ENCODE measurements around the gene INO80B.
"Not testable (repeated sequence)": the region's sequence is repeated elsewhere in the genome, so short reads cannot be mapped to it uniquely, and the experiment has no call there.

Gene INO80B

GRCh38 chr2:74458132-74458937 is 3.4 kb downstream of the INO80B start, which contains the start of gene WBP1:
TSS of gene WBP1 (plus strand) at chr2:74458438. CDS start at chr2:74458603, 165 bp downstream.
- no peak for TF ChIP-seq CTCF (IDR thresholded peaks at IDR 0.05; ENCODE audit: low read depth, low read length)
- DNase-seq (ENCODE audit: extremely low read depth, low read depth): peak; percentile 100

- no peak for TF ChIP-seq CTCF (IDR thresholded peaks at IDR 0.05; ENCODE audit: low read depth, low read length)
- no peak for DNase-seq (ENCODE audit: extremely low read depth, low read depth)
Measured at GRCh38 chr2:74458938-74459363, 4.1 kb downstream of the INO80B start.

DNA sequence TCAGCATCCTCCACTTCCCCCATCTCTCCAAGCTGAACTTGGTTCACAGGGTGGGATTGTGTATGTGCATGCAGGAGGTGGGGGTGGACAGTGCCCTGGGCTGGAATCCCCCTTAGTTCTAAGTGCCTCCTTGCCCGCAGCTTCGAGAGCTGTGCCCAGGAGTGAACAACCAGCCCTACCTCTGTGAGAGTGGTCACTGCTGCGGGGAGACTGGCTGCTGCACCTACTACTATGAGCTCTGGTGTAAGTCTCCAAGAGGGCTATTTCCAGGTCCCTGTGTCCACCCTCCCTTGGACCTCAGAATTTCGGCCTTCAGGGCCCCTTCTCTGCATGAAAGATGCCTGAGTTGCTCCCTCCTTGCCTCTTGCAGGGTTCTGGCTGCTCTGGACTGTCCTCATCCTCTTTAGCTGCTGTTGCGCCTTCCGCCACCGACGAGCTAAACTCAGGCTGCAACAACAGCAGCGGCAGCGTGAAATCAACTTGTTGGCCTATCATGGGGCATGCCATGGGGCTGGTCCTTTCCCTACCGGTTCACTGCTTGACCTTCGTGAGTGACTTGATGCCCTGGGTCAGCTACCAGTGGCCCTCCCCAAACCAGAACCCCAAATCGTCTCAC is 4.7 kb downstream of the INO80B start:
- not testable (repeated sequence) for DNase-seq (ENCODE audit: extremely low read depth, low read depth)

GRCh38 chr2:74460187-74460586 is 5.3 kb downstream of the INO80B start:
- DNase-seq (ENCODE audit: extremely low read depth, low read depth): not testable (repeated sequence)

DNA sequence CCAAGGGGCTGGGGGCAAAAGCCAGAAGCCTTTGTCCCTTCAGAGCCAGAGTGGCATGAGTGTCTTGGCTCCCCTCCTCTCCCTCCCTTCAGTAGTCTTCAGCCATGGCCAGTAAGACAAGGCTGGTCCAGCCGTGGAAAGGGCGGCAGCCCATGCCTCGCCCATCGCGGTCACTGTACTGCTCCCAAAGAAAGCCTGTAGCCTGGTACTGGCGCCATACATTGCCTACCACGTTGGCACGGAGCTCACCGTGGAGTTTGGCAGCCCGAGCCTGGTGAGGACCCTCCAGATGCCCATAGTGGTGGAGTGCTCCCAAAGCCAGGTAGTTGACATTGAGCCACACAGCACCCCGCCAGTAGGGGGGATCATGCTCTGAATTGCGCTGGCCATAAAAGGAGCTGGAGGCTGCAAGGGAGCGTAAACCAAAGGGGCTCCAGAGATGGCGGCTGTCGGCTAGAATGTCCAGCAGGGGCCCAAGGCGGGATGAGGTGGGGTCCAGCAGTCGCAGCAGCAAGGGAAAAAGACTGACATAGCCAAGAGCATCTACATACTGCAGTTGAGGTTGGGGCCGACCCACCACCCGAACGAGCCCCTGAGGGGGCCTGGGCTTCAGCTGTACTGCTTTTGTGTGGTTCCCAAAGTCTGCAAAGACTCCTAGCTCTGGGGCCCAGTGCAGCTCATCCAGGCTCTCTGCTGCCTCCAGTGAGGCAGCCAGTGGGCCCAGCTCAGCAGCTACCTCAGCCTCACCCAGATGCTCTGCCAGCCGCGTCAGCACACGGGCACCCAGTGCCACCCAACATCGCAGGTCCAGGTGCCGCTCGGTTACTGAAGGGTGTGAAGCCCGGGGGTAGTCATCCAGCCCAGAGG is 6.5 kb downstream of the INO80B start:
- no peak for DNase-seq (ENCODE audit: extremely low read depth, low read depth)
- TF ChIP-seq CTCF (IDR thresholded peaks at IDR 0.05; ENCODE audit: low read depth, low read length): no peak

- DNase-seq (ENCODE audit: extremely low read depth, low read depth): no peak
- no peak for TF ChIP-seq CTCF (IDR thresholded peaks at IDR 0.05; ENCODE audit: low read depth, low read length)
Measured at GRCh38 chr2:74462054-74462785, 7.3 kb downstream of the INO80B start.

DNA sequence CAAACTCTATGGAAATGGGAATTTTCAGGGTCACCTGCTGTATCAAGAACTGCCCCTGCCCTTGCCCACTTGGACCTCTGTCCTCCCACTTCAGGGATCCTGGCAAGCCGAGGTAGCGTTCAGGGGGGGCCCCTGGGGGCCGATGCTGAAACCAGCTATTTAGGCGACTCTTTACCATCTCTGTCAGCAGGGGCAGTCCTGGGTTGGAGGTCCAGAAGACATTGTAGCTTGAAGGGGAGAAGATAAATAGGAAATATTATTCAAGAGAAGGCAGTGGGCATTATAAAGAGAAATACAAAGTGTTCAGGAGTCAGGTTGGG is 7.9 kb downstream of the INO80B start:
- DNase-seq (ENCODE audit: extremely low read depth, low read depth): no peak
- no peak for TF ChIP-seq CTCF (IDR thresholded peaks at IDR 0.05; ENCODE audit: low read depth, low read length)
